Transverse colon (tissue), 4 donors: ENCODE results near the gene DPYSL5. TPM values are rescaled to one million over a fixed set of nuclear protein-coding genes. Genes with fewer than 3 reads are reported as not detected.

ENCODE experiments used
- DNase-seq: peaks from one replicate; pipeline ENCODE4 v3.0.0-alpha.2; 2019
- H3K27ac ChIP-seq, 4 donors: fragments of 200-600 bp; sonication (generic); 2 replicates each; pipeline ENCODE4 v1.5.1; 2016 to 2018; ENCODE audit warnings: inconsistent platforms in 4 of 4
- H3K27me3 ChIP-seq: fragments of 200-600 bp; sonication (generic); 2 replicates; pipeline ENCODE4 v1.5.1; 2017; ENCODE audit warnings: inconsistent platforms
- H3K36me3 ChIP-seq, 4 donors: fragments of 200-600 bp; sonication (generic); 2 replicates each; pipeline ENCODE4 v1.5.1; 2017 to 2019; ENCODE audit warnings: inconsistent platforms in 4 of 4
- H3K4me1 ChIP-seq, 4 donors: fragments of 200-600 bp; sonication (generic); 2 replicates each; pipeline ENCODE4 v1.5.1; 2017 to 2020; ENCODE audit warnings: inconsistent platforms in 4 of 4
- H3K4me3 ChIP-seq, 4 donors: fragments of 200-600 bp; sonication (generic); 1 replicate in 1 of 4; 2 replicates in 3 of 4; pipeline versions ENCODE4 v1.5.1 to v1.6.1; 2017 to 2019; ENCODE audit warnings: inconsistent platforms in 4 of 4
- H3K9me3 ChIP-seq, 2 donors: fragments of 200-600 bp; sonication (generic); 2 replicates each; pipeline ENCODE4 v1.5.1; 2017 to 2019; ENCODE audit warnings: inconsistent platforms in 2 of 2
- CTCF ChIP-seq, 5 experiments: fragments of 200-600 bp in 3 of 5; fragments of 450-650 bp in 2 of 5; sonication (generic) in 3 of 5; IDR thresholded peaks; 1 replicate in 2 of 5; 2 replicates in 3 of 5; pipeline ENCODE4 v1.5.1; 2016 to 2017; ENCODE audit warnings: antibody characterized with exemption in 5 of 5, inconsistent platforms in 3 of 5, mild to moderate bottlenecking in 2 of 5, moderate library complexity in 1 of 5
- EP300 ChIP-seq: sonication (generic); formaldehyde crosslinking; IDR thresholded peaks from one replicate; pipeline ENCODE4 v1.6.1; 2017; ENCODE audit warnings: antibody characterized with exemption, low read depth
- POLR2A ChIP-seq: fragments of 450-650 bp; IDR thresholded peaks from one replicate; pipeline ENCODE4 v1.6.1; 2016; ENCODE audit warnings: antibody characterized with exemption, mild to moderate bottlenecking, moderate library complexity
- POLR2AphosphoS5 ChIP-seq, 3 donors: sonication (generic); formaldehyde crosslinking; IDR thresholded peaks; one replicate each; pipeline ENCODE4 v1.6.1; 2016; ENCODE audit warnings: antibody characterized with exemption in 3 of 3
- WGBS, 2 donors: methylation state at CpG; one replicate each; pipeline ENCODE4 v1.1.5; 2018; ENCODE audit warnings: low coverage in 1 of 2; 5-methylcytosine and 5-hydroxymethylcytosine counted together
- in situ Hi-C, 4 donors: fragments of 200-750 bp; cut with MboI; loops; one replicate each; pipeline versions ENCODE4 v1.15.0 to v1.15.1; 2017; ENCODE audit warnings: low sequenced_read_pairs in 3 of 4, low pct_ligation_motif_present in 1 of 4, low pct_unique_long_range_greater_than_20kb in 1 of 4
- intact Hi-C: fragments of 100-400 bp; cut with DNase I; formaldehyde crosslinking; loops from one replicate; pipeline ENCODE4 v1.15.1; 2023; ENCODE audit warnings: low total_unique reads
- total RNA-seq, 4 donors: library from RNA; depleted of rRNA; stranded (reverse); fragments of >200 nt; gene quantifications; one replicate each; pipeline ENCODE4 v1.1.0, GENCODE V29; 2016

The DPYSL5 gene
- total RNA-seq, 4 donors from 2014 or later = 0.32 TPM; not detected in 3

GRCh38 chr2:26899500-26900164, 51.7 kb downstream of the DPYSL5 start:
- in situ Hi-C loops = no loop called here
- H3K4me1 ChIP-seq = no peaks in the 10 kb centered on the region
- 89% methylated on average over 4 of the region's 6 CpGs; no CpG with 5 or more reads in 1 of the 2 donors for WGBS, 2 donors

GRCh38 chr2:26900831-26901321, 52.9 kb downstream of the DPYSL5 start:
- 86 to 100% methylated on average over 3 to 8 of the region's 8 CpGs for WGBS, 2 donors
- H3K36me3 ChIP-seq = no peaks in the 10 kb centered on the region
- H3K27ac ChIP-seq = no peak overlapping the region
- in situ Hi-C loops (no loop called here), intact Hi-C loops (no loop called here)
- DNase-seq = no peak
- TF ChIP-seq EP300 (no peak), POLR2A (no peak), POLR2AphosphoS5 (IDR thresholded peaks at IDR 0.05) (no peak), CTCF (IDR thresholded peaks at IDR 0.05) (no peak)
- no peak overlapping the region for H3K4me3 ChIP-seq
- H3K27me3 ChIP-seq = no peaks in the 10 kb centered on the region
- H3K4me1 ChIP-seq = no peaks in the 10 kb centered on the region
- no peaks in the 10 kb centered on the region for H3K9me3 ChIP-seq

More at GRCh38 chr2:26899500-26900164, 51.7 kb downstream of the DPYSL5 start:
- peaks cover 0 to 5% of the 10 kb centered on the region in 2 donors for H3K9me3 ChIP-seq
- intact Hi-C loops = no loop called here
- DNase-seq = no peak
- no peak overlapping the region for H3K4me3 ChIP-seq
- no peak overlapping the region for H3K27ac ChIP-seq
- TF ChIP-seq EP300 (no peak), CTCF (IDR thresholded peaks at IDR 0.05) (no peak), POLR2A (no peak), POLR2AphosphoS5 (IDR thresholded peaks at IDR 0.05) (no peak)
- H3K27me3 ChIP-seq = no peaks in the 10 kb centered on the region
- H3K36me3 ChIP-seq = no peaks in the 10 kb centered on the region

- H3K4me3 ChIP-seq = no peak overlapping the region
- H3K27me3 ChIP-seq = no peaks in the 10 kb centered on the region
- H3K27ac ChIP-seq = no peak overlapping the region
- no peaks in the 10 kb centered on the region for H3K36me3 ChIP-seq
- intact Hi-C loops (no loop called here), in situ Hi-C loops (no loop called here)
- H3K4me1 ChIP-seq = no peaks in the 10 kb centered on the region
- no peak for TF ChIP-seq POLR2AphosphoS5 (IDR thresholded peaks at IDR 0.05)
- no peak for TF ChIP-seq EP300
- TF ChIP-seq CTCF (IDR thresholded peaks at IDR 0.05) = no peak
- no peaks in the 10 kb centered on the region for H3K9me3 ChIP-seq
- WGBS, 2 donors = 59% methylated on average over 23 of the region's 23 CpGs; no CpG with 5 or more reads in 1 of the 2 donors
- no peak for DNase-seq
Measured at GRCh38 chr2:26901326-26902183, 53.6 kb downstream of the DPYSL5 start.

GRCh38 chr2:26903676-26904075, 55.7 kb downstream of the DPYSL5 start:
- H3K9me3 ChIP-seq = no peaks in the 10 kb centered on the region
- H3K36me3 ChIP-seq = no peaks in the 10 kb centered on the region
- no peak overlapping the region for H3K27ac ChIP-seq
- TF ChIP-seq POLR2AphosphoS5 (IDR thresholded peaks at IDR 0.05) (no peak), EP300 (no peak), CTCF (IDR thresholded peaks at IDR 0.05) (no peak), POLR2A (no peak)
- 85% methylated on average over 5 of the region's 5 CpGs; no CpG with 5 or more reads in 1 of the 2 donors for WGBS, 2 donors
- H3K27me3 ChIP-seq = no peaks in the 10 kb centered on the region
- no peak for DNase-seq
- intact Hi-C loops = no loop called here
- in situ Hi-C loops = no loop called here
- no peak overlapping the region for H3K4me3 ChIP-seq
- no peaks in the 10 kb centered on the region for H3K4me1 ChIP-seq
